WTC11 (cell line): ENCODE measurements around the gene AFP. TPM values are rescaled to one million over a fixed set of nuclear protein-coding genes. Genes with fewer than 3 reads are reported as not detected.

Experiments used
- ATAC-seq: fragments of 200-7000 bp; cut with Tn5 transposase; 2 replicates; pipeline ENCODE4 v1.10.0; 2021; ENCODE audit warnings: mild to moderate bottlenecking, moderate library complexity
- CTCF ChIA-PET: fragments of 300-600 bp; sonication (Branson Sonifier 250); formaldehyde crosslinking; loops from one replicate; lab custom pipeline; 2021; ENCODE audit warnings: antibody characterized with exemption; lab: Charles Lee
- POLR2A ChIA-PET: fragments of 350-600 bp; sonication (Branson Sonifier 250); formaldehyde crosslinking; loops from one replicate; lab custom pipeline; 2021; ENCODE audit warnings: antibody characterized with exemption; lab: Charles Lee
- DNase-seq: peaks from one replicate; pipeline ENCODE4 v3.0.0; 2021; ENCODE audit warnings: low spot score
- H3K27ac Mint-ChIP-seq: 2 replicates; pipeline ENCODE4 v1.8.0; 2021; ENCODE audit warnings: mixed read lengths
- H3K27me3 Mint-ChIP-seq: 2 replicates; pipeline ENCODE4 v1.8.0; 2021; ENCODE audit warnings: low read depth, mild to moderate bottlenecking, moderate library complexity, mixed read lengths
- H3K36me3 Mint-ChIP-seq: 2 replicates; pipeline ENCODE4 v1.8.0; 2021; ENCODE audit warnings: mixed read lengths
- H3K4me1 Mint-ChIP-seq: 2 replicates; pipeline ENCODE4 v1.8.0; 2022; ENCODE audit warnings: mixed read lengths
- H3K4me3 Mint-ChIP-seq: 2 replicates; pipeline ENCODE4 v1.8.0; 2021; ENCODE audit warnings: mild to moderate bottlenecking, moderate library complexity, mixed read lengths
- H3K9me3 Mint-ChIP-seq: 2 replicates; pipeline ENCODE4 v1.8.0; 2021; ENCODE audit warnings: mixed read lengths
- ATF1 ChIP-seq: sonication (generic); formaldehyde crosslinking; IDR thresholded peaks from 2 replicates; pipeline ENCODE4 v1.8.1; 2023; ENCODE audit warnings: mild to moderate bottlenecking, moderate library complexity, missing genetic modification reagents
- CDX4 ChIP-seq: fragments of 250-450 bp; sonication (Bioruptor Pico); IDR thresholded peaks from 2 replicates; pipeline ENCODE4 v1.9.0; 2021; ENCODE audit warnings: moderate library complexity, mild to moderate bottlenecking, inconsistent platforms, borderline replicate concordance
- CTCF ChIP-seq: fragments of 200-600 bp; IDR thresholded peaks from 2 replicates; pipeline ENCODE4 v1.8.0; 2022; ENCODE audit warnings: antibody characterized with exemption
- ELF4 ChIP-seq: sonication (generic); formaldehyde crosslinking; IDR thresholded peaks from 2 replicates; pipeline ENCODE4 v1.8.1; 2022; ENCODE audit warnings: low read depth, mild to moderate bottlenecking, moderate library complexity, missing genetic modification reagents
- EMX1 ChIP-seq: fragments of 250-450 bp; sonication (Bioruptor Pico); IDR thresholded peaks from 2 replicates; pipeline ENCODE4 v1.8.0; 2021; ENCODE audit warnings: mild to moderate bottlenecking
- ERG ChIP-seq: fragments of 250-450 bp; sonication (Bioruptor Pico); IDR thresholded peaks from 2 replicates; pipeline ENCODE4 v1.8.0; 2021; ENCODE audit warnings: mild to moderate bottlenecking
- FOXJ3 ChIP-seq: sonication (generic); formaldehyde crosslinking; IDR thresholded peaks from 2 replicates; pipeline ENCODE4 v1.9.0; 2021; ENCODE audit warnings: missing genetic modification reagents, mild to moderate bottlenecking, borderline replicate concordance
- GABPB1 ChIP-seq: sonication (generic); formaldehyde crosslinking; IDR thresholded peaks from 2 replicates; pipeline ENCODE4 v1.8.1; 2023; ENCODE audit warnings: mild to moderate bottlenecking, missing genetic modification reagents
- NFE2L1 ChIP-seq: sonication (generic); formaldehyde crosslinking; IDR thresholded peaks from 2 replicates; pipeline ENCODE4 v1.8.1; 2023; ENCODE audit warnings: missing genetic modification reagents
- RORB ChIP-seq: fragments of 250-450 bp; sonication (Bioruptor Pico); IDR thresholded peaks from 2 replicates; pipeline ENCODE4 v1.9.0; 2021; ENCODE audit warnings: mild to moderate bottlenecking
- USF1 ChIP-seq: sonication (generic); formaldehyde crosslinking; IDR thresholded peaks from 2 replicates; pipeline ENCODE4 v1.8.0; 2022; ENCODE audit warnings: mild to moderate bottlenecking, missing genetic modification reagents
- ZBTB43 ChIP-seq: sonication (generic); formaldehyde crosslinking; IDR thresholded peaks from 2 replicates; pipeline ENCODE4 v1.8.1; 2023; ENCODE audit warnings: mild to moderate bottlenecking, missing genetic modification reagents
- ZNF138 ChIP-seq: sonication (generic); formaldehyde crosslinking; conservative IDR thresholded peaks from 2 replicates; pipeline ENCODE4 v1.8.1; 2022; ENCODE audit warnings: mild to moderate bottlenecking, moderate library complexity, missing genetic modification reagents
- ZNF317 ChIP-seq: sonication (generic); formaldehyde crosslinking; IDR thresholded peaks from 2 replicates; pipeline ENCODE4 v1.8.1; 2023; ENCODE audit warnings: low read depth, mild to moderate bottlenecking, moderate library complexity, missing genetic modification reagents, borderline replicate concordance
- total RNA-seq: library from RNA; stranded (reverse); gene quantifications from 3 replicates; pipeline ENCODE4 v1.2.3, GENCODE V29; 2021

Gene AFP
- total RNA-seq, 1 experiment from 2014 or later, result 1.8 TPM

- Mint-ChIP-seq H3K9me3 (0 out of 2 replicates have a peak, but pooled peaks cover 5% of the 10 kb centered on the region), H3K4me3 (no peak overlapping the region), H3K27me3 (peaks cover 53% of the 10 kb centered on the region), H3K27ac (peak overlapping the region; percentile 5; the same call in 1 of the 2 replicates), H3K4me1 (peaks cover 54% of the 10 kb centered on the region), H3K36me3 (no peaks in the 10 kb centered on the region)
- CTCF ChIA-PET, result interaction anchor here (1.4 kb wide), 2 partner anchors 111 to 121 kb away, joined by 5 read pairs; no protein-coding TSS in a partner anchor
- DNase-seq (no peak), ATAC-seq (no peak)
- POLR2A ChIA-PET, result no interaction called here
- TF ChIP-seq ELF4 (no peak), RORB (CRISPR knock-in tag) (no peak), ATF1 (CRISPR knock-in tag) (no peak), CTCF (no peak), NFE2L1 (CRISPR knock-in tag) (no peak), USF1 (CRISPR knock-in tag) (no peak), ZNF317 (CRISPR knock-in tag) (no peak), FOXJ3 (CRISPR knock-in tag) (no peak), EMX1 (CRISPR knock-in tag) (no peak), GABPB1 (CRISPR knock-in tag) (no peak), ERG (CRISPR knock-in tag) (no peak), ZNF138 (no peak)
Observed at GRCh38 chr4:73451981-73452747, 16.1 kb downstream of the AFP start.

- ChIA-PET CTCF (interaction anchor here (1.4 kb wide), 2 partner anchors 112 to 120 kb away, joined by 5 read pairs; no protein-coding TSS in a partner anchor), POLR2A (no interaction called here)
- H3K4me3 Mint-ChIP-seq, result peak overlapping the region; percentile 28
- H3K27ac Mint-ChIP-seq, result peak overlapping the region; percentile 61
- peaks cover 49% of the 10 kb centered on the region for H3K4me1 Mint-ChIP-seq
- ATAC-seq, result peak; percentile 68
- H3K36me3 Mint-ChIP-seq, result peaks cover 6% of the 10 kb centered on the region; the same call in 1 of the 2 replicates
- H3K27me3 Mint-ChIP-seq, result peaks cover 45% of the 10 kb centered on the region
- peaks cover 10% of the 10 kb centered on the region for H3K9me3 Mint-ChIP-seq
- DNase-seq, result no peak
- TF ChIP-seq CDX4 (no peak), ZBTB43 (CRISPR knock-in tag) (no peak), CTCF (no peak)
Observed at GRCh38 chr4:73452953-73453700, 17.1 kb downstream of the AFP start.
